HL-60/S4 (cell line): ENCODE measurements around the gene MLH1.

Source experiments
- in situ Hi-C: fragments of 300-500 bp; cut with MboI; formaldehyde crosslinking; loops from 2 replicates; pipeline ENCODE4 v1.14.3; 2022; ENCODE audit warnings: low sequenced_read_pairs

Gene MLH1

DNA sequence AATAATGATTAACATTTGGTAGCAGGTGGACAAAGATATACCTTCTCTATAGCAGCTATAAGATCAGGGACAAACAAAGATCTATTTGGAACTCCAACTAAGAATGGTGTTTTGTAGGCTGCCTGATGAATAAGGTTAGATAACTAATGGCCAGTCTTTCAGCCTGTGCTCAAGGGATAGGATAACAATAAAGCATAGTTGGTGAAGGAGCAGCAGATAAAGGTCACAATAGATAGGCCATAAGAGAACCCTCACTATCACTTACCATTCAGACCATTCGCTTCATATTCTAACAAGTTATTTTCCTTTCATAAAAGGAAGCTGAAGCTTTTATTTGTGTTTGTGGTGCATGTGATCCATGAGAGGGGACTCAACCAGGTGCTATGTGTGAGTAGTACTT is 20.2 kb upstream of the MLH1 start:
- in situ Hi-C loops: no loop called here

DNA sequence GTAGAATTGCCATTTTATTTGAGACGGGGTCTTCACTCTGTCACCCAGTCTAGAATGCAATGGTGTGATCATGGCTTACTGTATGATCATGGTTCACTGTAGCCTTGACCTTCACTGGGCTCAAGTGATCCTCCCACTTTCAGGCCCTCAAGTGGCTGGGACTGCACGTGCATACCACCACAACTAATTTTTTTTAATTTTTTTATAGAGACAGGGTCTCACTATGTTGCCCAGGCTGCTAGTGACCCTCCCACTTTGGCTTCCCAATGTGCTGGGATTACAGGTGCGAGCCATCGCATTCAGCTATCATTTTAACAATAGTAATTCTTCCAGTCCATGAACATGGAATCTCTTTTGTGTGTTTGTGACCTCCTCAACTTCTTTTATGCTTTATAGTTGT is 12.3 kb upstream of the MLH1 start:
- in situ Hi-C loops: no loop called here

DNA sequence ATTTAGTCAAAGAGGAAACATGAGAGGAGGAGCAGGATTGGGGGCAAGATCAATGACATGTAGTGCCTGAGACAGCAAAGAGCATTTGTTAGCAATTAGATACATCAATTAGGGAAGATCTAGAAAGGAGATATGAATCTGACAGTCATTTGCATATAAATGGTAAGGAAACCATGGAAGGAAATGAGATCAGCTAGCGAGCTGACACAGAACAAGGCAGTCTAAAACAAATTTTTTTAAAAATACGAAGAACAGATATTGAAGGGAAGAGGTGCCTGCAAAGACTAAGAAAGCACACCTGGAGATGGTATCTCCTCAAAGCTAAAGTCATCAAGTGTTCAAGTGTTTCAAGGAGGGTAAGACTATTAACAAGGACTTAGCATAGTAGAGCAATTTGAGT is 5.0 kb upstream of the MLH1 start:
- in situ Hi-C loops: no loop called here

DNA sequence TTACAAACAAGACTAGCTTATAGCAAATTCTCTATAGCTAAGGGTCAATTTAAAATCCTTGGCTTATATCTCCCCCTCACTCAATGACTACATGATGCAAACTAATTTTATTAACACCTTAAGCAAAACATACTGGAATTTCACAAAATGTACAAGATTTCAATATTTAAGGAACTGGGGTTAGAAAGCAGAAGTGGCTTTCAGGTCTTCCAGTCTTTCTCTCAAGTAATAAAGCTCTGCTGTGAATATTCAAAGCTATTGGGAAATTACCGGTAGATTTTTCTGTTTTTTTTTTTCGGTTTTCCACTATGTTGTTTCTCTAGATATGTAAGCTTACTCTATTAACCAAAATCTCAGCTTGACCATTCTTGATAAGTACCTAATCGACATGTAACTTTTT is 4.3 kb upstream of the MLH1 start:
- in situ Hi-C loops: no loop called here

DNA sequence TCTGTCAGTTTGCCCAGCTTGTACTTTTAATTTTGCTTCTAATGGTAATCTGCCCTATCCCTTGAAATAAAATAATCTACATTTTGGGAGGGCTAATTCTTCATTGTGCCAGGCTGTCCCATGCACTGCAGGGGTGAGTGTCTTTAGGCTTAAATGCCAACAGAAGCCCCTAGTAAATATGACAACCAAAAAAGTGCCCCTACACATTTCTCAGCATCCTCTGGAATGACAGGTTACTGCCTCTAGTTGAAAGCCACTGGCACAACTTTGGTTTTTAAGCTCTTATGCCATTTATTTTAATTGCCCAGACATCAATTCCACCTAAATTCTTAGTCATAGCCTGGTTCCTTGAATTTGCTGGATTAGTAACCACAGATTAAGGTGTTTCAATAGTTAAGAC is 3.8 kb upstream of the MLH1 start:
- in situ Hi-C loops: no loop called here

DNA sequence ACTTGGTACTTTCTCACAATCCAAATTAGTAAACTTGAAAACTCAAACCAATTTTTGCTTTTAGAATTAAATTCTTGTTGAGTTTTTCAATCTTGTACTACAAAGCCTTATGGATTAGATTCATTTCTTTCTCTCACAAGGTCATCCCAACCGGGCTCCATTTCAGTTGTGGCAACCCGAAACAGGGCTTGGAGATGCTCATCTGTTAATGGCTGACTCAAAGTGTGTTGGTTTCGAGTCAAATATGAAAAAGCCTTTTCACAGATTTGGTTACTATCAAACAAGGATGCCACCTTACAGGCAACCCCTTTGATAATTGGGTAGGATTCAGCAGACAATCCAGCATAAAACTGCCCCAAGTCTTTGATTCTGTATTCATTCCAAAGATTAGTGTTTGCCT is 2.2 kb upstream of the MLH1 start:
- in situ Hi-C loops: no loop called here

DNA sequence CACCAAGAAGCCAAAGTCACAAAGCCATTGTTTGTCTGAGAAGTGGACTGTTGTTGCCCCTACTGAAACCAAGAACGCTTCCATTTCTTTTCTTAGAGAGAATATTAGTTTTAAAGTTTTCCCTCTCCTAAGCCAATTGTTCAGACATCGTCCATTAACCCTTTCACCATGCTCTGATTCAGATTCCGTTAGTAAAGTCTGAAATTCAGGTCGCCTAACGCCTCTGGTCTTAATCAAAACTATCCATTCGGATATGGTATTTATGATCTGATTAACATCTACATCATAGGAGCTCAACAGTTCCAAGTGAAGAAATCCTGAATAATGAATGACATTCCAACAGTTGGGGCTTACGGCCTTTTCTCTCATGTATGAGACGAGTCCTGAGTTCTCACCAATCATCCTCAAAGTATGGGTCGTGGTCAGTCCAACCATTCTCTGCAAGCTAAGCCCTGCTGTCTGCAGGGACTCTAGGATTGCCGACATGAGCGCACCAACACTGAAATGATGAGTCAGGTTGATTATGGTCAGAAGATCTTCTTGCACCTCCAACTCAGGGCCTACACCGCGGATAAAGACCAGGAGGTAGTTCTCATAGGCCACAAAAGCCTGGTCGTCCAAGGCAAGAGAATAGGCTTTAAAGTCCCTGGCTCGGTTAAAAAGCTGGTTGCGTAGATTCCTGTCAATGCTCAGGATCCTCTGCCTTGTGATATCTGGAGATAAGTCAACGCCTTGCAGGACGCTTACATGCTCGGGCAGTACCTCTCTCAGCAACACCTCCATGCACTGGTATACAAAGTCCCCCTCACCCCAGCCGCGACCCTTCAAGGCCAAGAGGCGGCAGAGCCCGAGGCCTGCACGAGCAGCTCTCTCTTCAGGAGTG is 1.2 kb upstream of the MLH1 start:
- in situ Hi-C loops: no loop called here

DNA sequence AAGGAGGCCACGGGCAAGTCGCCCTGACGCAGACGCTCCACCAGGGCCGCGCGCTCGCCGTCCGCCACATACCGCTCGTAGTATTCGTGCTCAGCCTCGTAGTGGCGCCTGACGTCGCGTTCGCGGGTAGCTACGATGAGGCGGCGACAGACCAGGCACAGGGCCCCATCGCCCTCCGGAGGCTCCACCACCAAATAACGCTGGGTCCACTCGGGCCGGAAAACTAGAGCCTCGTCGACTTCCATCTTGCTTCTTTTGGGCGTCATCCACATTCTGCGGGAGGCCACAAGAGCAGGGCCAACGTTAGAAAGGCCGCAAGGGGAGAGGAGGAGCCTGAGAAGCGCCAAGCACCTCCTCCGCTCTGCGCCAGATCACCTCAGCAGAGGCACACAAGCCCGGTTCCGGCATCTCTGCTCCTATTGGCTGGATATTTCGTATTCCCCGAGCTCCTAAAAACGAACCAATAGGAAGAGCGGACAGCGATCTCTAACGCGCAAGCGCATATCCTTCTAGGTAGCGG is 452 bp upstream of the MLH1 start, which contains the start of gene EPM2AIP1:
Gene EPM2AIP1 (minus strand): TSS at position 326 of the 520 bp plus-strand sequence. CDS start 54 bp downstream, at position 272.
- in situ Hi-C loops: no loop called here

DNA sequence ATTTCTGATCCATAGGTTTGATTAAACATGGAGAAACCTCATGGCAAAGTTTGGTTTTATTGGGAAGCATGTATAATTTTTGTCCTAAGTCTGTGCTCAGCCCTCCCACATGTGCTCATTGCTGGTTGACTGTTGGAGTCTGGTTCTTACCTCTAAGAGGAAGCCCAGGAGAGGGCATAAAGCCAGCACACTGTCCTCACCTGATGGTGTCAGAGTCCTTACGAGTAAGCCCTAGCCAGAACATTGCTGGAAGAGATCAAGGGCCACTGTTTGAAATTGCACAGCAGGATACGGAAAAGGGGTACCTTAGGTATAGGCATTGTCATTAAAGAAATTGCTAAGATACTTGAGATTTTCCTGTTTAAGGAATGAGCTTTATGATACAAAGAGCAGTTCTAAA is 21.3 kb downstream of the MLH1 start:
- in situ Hi-C loops: no loop called here

DNA sequence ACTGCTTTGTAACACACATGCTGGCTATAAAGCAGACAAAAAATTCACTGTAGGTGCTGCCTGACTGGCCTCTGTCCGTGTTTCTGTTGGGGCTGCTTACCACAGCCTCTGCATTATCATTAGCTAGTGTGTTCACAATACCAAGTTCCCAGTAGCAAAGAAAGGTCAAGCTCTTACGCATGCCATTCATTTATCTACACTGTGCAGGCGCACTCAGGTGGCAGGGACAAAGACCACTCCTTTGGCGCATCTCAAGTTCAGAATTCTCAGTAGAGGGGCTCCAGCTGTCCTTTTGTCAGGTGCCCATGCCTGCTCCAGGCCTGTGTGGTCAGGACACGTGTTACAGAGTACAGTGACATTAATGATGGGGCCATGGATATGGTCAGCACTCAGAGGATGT is 22.3 kb downstream of the MLH1 start:
- in situ Hi-C loops: no loop called here

DNA sequence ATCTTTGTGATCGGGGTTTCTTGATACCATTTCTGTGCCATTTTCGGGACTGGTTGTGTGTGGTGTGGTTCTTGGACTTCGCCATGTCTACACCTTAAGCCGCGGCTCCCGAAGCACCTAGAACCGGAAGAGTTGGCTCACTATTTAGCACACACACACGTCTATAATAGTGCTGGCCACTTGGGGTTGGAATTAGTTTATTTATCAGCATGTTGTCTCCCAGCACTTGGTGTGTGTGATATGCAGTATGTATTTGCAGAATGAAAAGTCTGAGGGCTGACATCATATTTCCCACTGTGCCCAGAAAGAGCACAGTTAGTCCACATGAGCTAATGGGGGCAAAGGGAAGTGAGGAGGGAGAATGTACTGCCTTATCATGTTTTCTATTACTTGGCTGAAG is 23.6 kb downstream of the MLH1 start:
- in situ Hi-C loops: no loop called here

DNA sequence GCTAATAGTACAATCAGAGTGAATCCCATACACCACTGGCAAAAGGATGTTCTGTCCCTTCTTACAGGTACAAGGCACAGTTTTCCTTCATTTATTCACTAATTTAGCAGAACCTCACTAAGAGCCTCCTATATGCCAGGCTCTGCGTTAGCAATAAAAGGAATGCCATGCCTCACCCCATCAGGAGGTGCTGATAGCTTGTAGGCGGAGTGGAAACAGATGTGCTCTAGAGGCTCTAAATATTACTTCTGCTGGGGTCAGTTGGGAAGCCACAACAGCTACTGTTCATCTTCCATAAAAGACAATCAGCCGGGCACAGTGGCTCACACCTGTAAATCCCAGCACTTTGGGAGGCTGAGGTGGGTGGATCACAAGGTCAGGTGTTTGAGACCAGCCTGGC is 24.4 kb downstream of the MLH1 start:
- in situ Hi-C loops: no loop called here

DNA sequence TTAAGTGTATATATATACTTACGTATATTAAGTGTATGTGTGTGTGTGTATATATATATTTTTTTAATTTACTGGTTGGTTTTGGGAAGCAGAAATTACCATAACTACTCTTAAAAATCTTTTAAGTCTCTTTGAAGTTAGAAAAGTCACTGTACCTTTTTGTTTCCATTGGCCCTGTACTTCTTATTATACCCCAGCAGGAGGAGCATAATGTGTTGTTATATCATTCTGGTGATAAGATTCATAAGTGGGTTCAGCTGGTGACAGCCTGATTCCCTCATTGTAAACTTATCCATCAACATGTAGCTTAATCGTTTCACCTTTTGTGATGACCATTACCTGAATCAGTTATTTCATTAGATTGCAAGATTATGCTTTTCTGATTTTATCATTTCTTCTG is 30.8 kb downstream of the MLH1 start:
- in situ Hi-C loops: no loop called here

DNA sequence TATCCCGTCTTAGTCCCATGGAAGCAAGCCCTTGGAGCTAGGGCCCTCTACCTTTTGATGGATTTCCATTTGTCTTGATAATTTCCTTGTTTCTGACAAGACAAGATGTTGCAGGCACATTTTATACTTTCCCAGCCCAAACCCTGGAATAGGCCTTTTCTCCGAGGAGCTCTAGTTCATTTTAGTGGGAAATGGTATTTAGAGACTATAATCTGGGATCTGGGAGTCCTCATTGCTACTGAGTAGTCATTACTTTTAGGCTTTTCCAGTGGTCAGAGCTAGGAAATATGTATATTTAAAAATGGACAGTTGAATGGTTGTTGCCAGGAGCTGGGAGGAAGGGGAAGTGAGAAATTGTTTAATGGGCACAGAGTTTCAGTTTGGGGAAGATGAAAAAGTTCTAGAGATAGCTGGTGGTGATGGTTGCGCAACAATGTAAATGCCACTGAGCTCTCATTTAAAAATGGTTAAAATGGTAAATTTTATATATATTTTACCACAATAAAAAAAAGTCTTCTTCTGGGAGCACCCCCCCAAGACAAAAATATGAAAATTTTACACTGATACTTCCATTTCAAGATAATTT is 31.6 kb downstream of the MLH1 start:
- in situ Hi-C loops: no loop called here

DNA sequence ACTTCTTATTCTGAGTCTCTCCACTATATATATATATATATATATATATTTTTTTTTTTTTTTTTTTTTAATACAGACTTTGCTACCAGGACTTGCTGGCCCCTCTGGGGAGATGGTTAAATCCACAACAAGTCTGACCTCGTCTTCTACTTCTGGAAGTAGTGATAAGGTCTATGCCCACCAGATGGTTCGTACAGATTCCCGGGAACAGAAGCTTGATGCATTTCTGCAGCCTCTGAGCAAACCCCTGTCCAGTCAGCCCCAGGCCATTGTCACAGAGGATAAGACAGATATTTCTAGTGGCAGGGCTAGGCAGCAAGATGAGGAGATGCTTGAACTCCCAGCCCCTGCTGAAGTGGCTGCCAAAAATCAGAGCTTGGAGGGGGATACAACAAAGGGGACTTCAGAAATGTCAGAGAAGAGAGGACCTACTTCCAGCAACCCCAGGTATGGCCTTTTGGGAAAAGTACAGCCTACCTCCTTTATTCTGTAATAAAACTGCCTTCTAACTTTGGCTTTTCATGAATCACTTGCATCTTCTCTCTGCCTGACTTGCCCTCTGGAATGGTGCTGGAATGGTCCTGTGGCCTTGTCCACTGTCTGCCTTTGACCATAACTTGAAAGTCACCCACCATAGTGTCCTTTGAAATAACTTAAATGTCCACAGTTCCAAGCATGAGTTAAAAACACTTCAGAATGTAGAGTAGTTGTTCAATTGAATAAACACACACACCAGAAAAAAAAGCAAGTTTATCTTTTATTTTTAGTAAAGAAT is 32.4 kb downstream of the MLH1 start:
- in situ Hi-C loops: no loop called here

DNA sequence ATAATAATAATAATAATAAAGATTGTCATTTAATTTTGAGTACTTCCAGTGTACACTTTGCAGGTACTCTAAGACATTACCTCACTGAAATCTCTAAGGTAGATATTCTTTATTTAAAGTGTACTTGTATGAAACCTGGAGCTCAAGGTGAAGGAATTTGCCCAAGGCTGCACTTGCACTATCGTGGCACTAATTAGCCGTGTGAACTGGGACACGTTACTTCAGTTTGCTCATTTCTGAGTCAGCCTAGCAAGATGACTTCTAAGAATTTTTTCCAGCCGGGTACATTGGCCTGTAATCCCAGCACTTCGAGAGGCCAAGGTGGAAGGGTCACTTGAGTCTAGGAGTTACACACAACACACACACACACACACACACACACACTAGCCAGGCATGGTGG is 33.5 kb downstream of the MLH1 start:
- in situ Hi-C loops: no loop called here

DNA sequence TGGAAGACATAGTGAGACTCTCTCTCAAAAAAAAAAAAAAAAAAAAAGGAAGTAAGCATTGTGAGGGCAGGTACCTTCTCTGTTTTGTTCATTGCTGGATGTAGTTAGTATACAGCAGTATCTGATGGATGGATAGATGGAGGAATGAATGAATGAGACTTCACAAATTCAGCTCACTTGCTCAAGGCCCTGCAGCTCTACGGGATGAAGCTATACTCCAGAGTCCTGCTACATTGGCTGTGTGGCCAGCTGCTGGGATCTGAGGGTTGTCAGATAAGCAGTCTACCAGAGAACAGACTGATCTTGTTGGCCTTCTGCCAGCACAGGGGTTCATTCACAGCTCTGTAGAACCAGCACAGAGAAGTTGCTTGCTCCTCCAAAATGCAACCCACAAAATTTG is 35.0 kb downstream of the MLH1 start:
- in situ Hi-C loops: no loop called here

DNA sequence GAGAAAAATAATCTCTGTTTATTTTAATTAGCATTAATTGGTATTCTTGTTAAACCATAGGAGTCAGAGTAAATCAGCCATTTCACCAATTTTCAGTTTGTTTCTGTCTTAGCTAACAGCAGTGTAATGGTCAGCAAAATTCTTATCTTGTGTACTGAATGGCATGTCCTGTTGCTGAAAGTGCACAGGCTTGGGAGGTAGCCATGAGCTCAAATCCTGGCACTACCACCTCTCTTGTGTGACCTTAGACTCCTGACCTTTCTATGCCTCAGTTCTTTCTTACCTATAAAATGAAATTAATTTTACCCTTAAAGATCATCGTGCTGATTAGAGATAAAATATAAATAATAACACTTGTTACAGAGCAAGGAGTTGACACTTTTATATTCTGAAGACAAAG is 35.8 kb downstream of the MLH1 start:
- in situ Hi-C loops: no loop called here

DNA sequence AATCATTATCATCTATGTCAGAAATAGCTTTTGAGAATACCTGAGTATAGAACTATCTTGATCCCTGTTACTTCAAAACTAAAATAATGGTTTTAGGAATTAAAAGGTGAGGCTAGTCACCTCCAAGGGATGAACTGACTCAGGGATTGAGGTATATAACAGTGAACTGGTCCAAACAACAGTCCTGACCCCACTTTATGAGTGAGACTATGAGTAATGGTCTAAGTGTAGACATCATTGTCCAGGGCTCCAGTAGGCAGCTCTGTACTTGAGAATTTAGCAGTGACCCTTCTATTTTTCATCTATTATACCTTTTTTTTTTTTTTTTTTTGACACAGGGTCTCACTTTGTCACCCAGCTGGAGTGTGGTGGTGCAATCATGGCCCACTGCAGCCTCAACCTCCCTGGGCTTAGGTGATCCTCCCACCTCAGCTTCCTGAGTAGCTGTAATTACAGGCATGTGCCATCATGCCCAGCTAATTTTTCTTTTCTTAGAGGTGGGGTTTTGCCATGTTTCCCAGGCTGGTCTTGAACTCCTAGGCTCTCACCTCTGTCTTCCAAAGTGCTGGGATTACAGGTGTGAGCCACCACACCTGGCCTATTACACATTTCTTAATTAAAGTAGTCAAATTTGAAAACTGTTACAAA is 36.3 kb downstream of the MLH1 start:
- in situ Hi-C loops: no loop called here

DNA sequence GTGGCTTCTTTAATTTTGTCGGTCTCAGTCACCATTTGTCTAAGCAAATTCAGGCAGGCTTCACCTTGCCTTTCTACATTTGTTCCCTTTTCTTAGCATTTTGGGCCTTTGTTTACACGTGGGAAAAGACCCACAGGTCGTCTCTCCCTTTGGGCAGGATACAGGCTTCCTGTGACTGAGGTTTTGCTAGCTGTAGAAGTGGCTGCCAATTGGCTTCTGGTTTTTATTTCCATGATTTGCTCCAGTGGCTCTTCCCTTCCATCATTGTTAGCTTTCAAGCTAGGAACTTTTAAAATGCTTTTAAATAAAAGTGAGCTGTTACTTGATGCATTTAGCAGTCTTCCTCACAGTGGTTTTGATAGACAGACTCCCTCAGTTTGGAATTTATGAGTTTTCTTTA is 37.3 kb downstream of the MLH1 start:
- in situ Hi-C loops: no loop called here

DNA sequence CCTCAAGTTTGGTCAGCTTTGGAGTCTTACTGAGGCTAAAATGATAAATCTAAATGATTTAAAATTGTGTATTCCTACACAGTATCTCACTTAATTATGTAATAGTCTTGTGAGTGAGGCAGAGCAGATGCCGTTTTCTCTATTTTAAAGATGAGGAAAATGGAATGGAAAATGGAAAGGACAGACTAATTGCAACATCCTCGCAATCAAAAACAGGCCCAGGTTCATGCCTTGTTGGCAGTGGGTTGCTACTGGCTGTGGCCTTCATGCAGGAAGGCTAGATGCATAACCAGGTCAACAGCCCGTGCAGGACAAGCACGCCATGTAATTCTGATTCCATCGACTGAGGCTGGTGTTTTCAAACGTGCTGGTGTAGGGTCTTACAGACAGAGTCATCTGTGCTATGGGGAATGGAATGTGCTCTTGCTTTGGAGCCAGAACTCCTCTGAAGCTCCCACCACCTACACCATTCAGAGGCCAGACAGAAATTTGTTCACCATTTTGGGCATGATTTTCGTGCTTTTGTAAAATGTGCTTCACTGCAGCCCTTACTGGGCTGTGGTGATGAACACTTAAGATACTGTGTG is 37.9 kb downstream of the MLH1 start:
- in situ Hi-C loops: no loop called here
